Measurements from ENCODE around the gene UBR1.
A peak's percentile ranks its signal among the peaks of the same experiment; 100 is the strongest.
"Not testable (repeated sequence)": the region's sequence is repeated elsewhere in the genome, so short reads cannot be mapped to it uniquely, and the experiment has no call there.

The UBR1 gene

DNA sequence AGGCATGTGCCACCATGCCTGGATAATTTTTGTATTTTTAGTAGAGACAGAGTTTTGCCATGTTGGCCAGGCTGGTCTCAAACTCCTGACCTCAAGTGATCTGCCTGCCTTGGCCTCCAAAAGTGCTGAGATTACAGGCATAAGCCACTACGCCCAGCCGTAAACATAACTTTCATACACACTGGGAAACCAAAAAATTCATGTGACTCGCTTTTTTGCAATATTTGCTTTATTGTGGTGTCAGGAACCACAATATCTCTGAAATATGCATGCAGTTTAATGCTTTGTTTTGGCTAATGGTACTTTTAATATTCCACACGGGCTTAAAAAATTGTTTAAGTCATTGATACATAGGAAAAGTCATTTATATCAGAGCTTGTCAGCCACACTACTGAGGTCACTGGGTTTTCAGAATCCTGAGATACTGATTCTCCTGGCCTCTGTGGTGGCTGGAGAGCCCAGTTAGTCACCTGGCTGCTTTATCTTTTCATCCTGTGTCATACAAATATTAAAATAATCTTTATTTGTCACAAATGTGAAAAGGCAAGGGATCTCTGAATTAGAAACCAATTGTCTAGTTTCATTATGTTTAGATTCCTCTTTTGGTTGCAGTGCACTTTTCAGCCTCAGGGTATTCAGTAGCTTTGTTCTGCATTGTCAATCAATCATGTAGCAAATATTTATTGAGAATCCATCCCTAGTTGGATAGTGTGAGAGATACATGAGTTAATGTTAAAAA lies 37.5 kb upstream of the UBR1 start:
- no peak for DNase-seq (ENCODE audit: low read depth)
- TF ChIP-seq, protein P1, sequence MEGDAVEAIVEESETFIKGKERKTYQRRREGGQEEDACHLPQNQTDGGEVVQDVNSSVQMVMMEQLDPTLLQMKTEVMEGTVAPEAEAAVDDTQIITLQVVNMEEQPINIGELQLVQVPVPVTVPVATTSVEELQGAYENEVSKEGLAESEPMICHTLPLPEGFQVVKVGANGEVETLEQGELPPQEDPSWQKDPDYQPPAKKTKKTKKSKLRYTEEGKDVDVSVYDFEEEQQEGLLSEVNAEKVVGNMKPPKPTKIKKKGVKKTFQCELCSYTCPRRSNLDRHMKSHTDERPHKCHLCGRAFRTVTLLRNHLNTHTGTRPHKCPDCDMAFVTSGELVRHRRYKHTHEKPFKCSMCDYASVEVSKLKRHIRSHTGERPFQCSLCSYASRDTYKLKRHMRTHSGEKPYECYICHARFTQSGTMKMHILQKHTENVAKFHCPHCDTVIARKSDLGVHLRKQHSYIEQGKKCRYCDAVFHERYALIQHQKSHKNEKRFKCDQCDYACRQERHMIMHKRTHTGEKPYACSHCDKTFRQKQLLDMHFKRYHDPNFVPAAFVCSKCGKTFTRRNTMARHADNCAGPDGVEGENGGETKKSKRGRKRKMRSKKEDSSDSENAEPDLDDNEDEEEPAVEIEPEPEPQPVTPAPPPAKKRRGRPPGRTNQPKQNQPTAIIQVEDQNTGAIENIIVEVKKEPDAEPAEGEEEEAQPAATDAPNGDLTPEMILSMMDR (IDR thresholded peaks at IDR 0.05; ENCODE audit: low read length, missing control alignments) = no peak
- H3K4me3 ChIP-seq (replicated peaks; ENCODE audit: low read depth, low read length) = no peak overlapping the region

DNA sequence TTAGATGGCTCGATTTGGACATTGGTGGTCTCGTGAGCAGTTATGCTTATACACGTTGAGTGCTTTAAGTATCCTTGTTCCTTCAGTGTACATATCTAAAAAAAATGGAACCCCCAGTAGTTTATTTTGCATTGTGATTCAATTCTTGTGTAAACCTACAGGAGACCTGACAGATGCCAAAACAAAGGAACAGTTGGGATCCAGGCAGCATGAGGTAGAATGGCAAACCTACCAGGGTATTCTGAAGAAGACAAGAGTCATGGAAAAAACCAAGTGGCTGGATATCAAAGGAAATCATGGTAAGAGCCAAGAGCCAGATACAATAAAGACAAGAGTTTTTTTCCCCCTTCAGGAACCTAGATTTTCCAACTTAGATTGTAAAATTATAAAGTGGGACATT lies 29.5 kb upstream of the UBR1 start:
- H3K4me3 ChIP-seq (replicated peaks; ENCODE audit: low read depth, low read length) = no peak overlapping the region
- no peak for DNase-seq (ENCODE audit: low read depth)
- TF ChIP-seq, protein P1 (IDR thresholded peaks at IDR 0.05; ENCODE audit: low read length, missing control alignments) = no peak

- TF ChIP-seq, protein P1 (IDR thresholded peaks at IDR 0.05; ENCODE audit: low read length, missing control alignments) = no peak
- DNase-seq (ENCODE audit: low read depth) = no peak
- peak overlapping the region; percentile 73 for H3K4me3 ChIP-seq (replicated peaks; ENCODE audit: low read depth, low read length)
Observed at GRCh38 chr15:43134157-43134635, 28.4 kb upstream of the UBR1 start.

DNA sequence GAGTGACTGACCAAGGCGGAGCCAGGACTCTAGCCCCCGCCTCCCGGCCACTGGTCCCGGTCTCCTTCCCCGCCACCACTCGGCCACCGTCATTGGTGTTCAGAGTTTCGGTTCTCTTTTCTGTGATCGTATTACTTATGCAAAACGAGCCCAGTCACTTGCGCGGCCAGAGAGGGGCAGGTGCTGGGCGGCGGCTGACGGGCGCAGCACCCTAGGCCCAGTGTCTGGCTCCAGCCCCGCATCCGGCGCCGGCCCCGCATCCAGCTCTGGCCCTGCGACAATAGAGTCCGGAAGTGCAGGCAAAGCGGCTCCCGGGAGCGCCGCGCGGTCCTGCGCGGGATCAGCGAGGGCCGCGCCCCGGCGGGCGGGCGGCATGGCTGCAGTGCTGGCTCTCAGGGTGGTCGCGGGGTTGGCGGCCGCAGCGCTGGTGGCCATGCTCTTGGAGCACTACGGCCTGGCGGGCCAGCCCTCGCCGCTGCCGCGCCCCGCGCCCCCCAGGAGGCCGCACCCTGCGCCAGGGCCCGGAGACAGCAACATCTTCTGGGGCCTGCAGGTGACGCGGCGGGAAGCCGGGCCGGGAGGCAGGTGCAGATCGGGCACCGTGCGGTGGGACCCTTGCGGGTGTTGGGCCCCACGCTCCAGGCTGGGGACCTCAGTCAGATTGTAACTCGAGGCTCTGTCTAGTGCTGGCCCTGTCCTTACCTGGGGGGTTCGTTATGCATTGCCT lies 27.8 kb upstream of the UBR1 start, which contains the start of gene TMEM62:
Gene TMEM62 (plus strand): TSS at position 157 of the 727 bp plus-strand sequence. CDS start 217 bp downstream, at position 374.
- H3K4me3 ChIP-seq (replicated peaks; ENCODE audit: low read depth, low read length) = peak within 1 kb of the TSS; percentile 73
- DNase-seq (ENCODE audit: low read depth) = peak; percentile 50
- TF ChIP-seq, protein P1 (IDR thresholded peaks at IDR 0.05; ENCODE audit: low read length, missing control alignments) = no peak

GRCh38 chr15:43132830-43133429 lies 27.1 kb upstream of the UBR1 start:
- peak overlapping the region; percentile 73 for H3K4me3 ChIP-seq (replicated peaks; ENCODE audit: low read depth, low read length)
- DNase-seq (ENCODE audit: low read depth) = no peak
- TF ChIP-seq, protein P1 (IDR thresholded peaks at IDR 0.05; ENCODE audit: low read length, missing control alignments) = no peak

- TF ChIP-seq, protein P1 (IDR thresholded peaks at IDR 0.05; ENCODE audit: low read length, missing control alignments) = no peak
- H3K4me3 ChIP-seq (replicated peaks; ENCODE audit: low read depth, low read length) = no peak overlapping the region
- DNase-seq (ENCODE audit: low read depth) = no peak
Observed at GRCh38 chr15:43128980-43129335, 23.1 kb upstream of the UBR1 start.

- DNase-seq (ENCODE audit: low read depth); H3K4me3 ChIP-seq (replicated peaks; ENCODE audit: low read depth, low read length): not testable (repeated sequence)
Observed at GRCh38 chr15:43128174-43128979, 22.5 kb upstream of the UBR1 start.
